Coronary artery (tissue), 2 donors: ENCODE results near the gene C20orf96.

Experiments
- DNase-seq: peaks from one replicate; pipeline ENCODE4 v3.0.0-alpha.2; 2017; ENCODE audit warnings: low spot score
- H3K27ac ChIP-seq, 2 donors: fragments of 200-600 bp; sonication (generic); one replicate each; pipeline ENCODE4 v1.5.1; 2016 to 2019
- H3K4me3 ChIP-seq: fragments of 200-600 bp; sonication (generic); 2 replicates; pipeline ENCODE4 v1.5.1; 2016; ENCODE audit warnings: mild to moderate bottlenecking, moderate library complexity
- CTCF ChIP-seq: fragments of 200-600 bp; sonication (generic); IDR thresholded peaks from one replicate; pipeline ENCODE4 v1.5.1; 2019; ENCODE audit warnings: antibody characterized with exemption

Gene C20orf96

GRCh38 chr20:272718-273117, 17.8 kb downstream of the C20orf96 start:
- Histone ChIP-seq H3K27ac (no peak overlapping the region), H3K4me3 (no peak overlapping the region)
- TF ChIP-seq CTCF: no peak
- no peak for DNase-seq

DNA sequence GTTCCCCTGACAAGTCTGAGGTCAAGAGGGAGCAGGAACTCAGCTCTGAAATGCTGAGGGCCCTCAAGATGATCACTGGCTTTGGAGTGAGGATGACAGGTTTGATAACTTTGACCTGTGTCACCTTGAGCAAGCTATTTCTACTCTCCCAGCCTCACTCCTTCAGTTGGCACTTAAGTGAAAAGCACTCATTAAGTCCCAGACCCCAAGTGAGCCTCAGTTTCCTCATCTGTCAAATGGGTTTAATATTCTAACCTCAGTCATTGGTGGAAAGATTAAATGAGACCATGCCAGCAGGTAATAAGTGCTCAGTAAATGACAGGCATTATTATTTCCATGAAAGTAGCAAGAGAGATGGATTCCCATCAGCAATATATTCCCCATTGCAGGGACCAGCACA, 19.0 kb downstream of the C20orf96 start:
- H3K4me3 ChIP-seq: no peak overlapping the region
- DNase-seq: no peak
- no peak for TF ChIP-seq CTCF
- H3K27ac ChIP-seq: no peak overlapping the region

- no peak overlapping the region for H3K27ac ChIP-seq
- no peak overlapping the region for H3K4me3 ChIP-seq
- no peak for DNase-seq
- no peak for TF ChIP-seq CTCF
These were observed 19.5 kb downstream of the C20orf96 start for GRCh38 chr20:271069-271468.

DNA sequence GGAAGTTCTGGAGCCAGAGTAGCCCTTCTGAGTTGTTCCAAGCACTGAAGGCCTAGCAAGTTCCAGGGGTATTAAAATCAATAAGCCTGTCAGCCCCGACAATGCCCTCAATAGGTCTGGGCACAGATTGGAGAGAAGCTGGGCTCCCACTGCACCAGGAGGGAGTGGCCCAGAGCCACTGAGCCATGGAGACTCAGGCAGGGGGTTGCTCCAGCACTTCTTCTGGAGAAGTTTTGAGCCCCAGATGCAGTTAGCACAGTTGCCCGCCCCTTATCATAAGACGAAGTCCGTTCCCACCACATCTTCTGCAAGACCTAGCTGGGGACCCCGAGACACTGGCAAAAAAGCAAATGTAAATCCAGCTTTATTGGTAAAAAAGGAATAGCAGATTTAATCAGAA, 20.0 kb downstream of the C20orf96 start:
- no peak for TF ChIP-seq CTCF
- no peak overlapping the region for H3K4me3 ChIP-seq
- no peak overlapping the region for H3K27ac ChIP-seq
- DNase-seq: no peak

- TF ChIP-seq CTCF: peak; percentile 96
- peak; percentile 86 for DNase-seq
- Histone ChIP-seq H3K27ac (no peak overlapping the region), H3K4me3 (peak overlapping the region; percentile 74)
These were observed 23.7 kb downstream of the C20orf96 start for GRCh38 chr20:266596-267562.

DNA sequence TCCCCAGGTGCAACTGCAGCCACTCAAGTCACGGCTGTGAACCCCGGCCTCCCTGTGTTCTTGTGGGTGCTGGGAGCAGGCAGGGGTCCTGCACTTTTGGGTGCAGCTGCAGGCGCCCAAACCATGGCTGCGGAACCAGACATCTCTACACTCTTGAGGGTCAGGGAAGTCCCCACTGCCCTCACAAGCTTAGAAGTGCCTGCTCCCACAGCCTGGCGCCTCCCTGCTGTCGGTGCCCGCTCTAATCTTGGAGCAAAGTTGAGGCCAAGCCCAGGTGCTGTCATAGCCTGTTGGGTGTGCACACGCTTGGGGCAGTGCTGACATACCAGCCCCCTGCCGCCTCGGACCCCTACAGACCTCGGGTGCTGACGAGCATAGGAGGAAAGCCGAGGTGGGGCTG, 26.8 kb downstream of the C20orf96 start:
- Histone ChIP-seq H3K4me3 (no peak overlapping the region), H3K27ac (no peak overlapping the region)
- no peak for DNase-seq
- TF ChIP-seq CTCF: no peak

DNA sequence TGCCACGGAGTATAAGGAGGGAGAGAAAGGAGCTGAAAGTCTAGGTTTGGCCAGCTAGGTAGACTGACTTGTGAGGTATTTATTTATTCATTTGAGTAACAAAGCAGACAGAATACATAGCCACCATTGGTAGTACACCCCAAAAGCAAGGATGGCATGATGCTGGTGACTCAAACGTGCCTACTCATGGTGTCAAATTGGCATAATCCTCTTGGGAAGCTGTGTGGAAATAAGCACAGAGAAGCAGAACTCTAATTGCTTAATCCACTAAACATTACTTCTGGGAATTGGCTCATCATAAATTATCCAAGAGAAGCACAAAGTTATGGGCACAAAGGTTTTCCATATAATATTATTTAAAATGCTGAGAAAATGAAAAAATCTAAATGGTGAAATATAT, 30.6 kb downstream of the C20orf96 start:
- no peak overlapping the region for H3K4me3 ChIP-seq
- no peak for TF ChIP-seq CTCF

More for the DNA sequence above, 30.6 kb downstream of the C20orf96 start:
- no peak overlapping the region for H3K27ac ChIP-seq
- no peak for DNase-seq
